ENCODE data around the gene SPC25. TPM values are rescaled to one million over a fixed set of nuclear protein-coding genes. Genes with fewer than 3 reads are reported as not detected.
"Not testable (repeated sequence)": the region's sequence is repeated elsewhere in the genome, so short reads cannot be mapped to it uniquely, and the experiment has no call there.

SPC25 gene
- total and polyA plus RNA-seq, 9 donors: 0.34 to 2.4 (median 0.84) TPM

- TF ChIP-seq CTCF (IDR thresholded peaks at IDR 0.05): no peak
- no peak for TF ChIP-seq EP300 (IDR thresholded peaks at IDR 0.05)
- TF ChIP-seq POLR2A (IDR thresholded peaks at IDR 0.05): no peak
- WGBS, 3 donors: 86 to 94% (median 91%) methylated on average over 2 of the region's 2 CpGs
- Histone ChIP-seq H3K4me1 (ENCODE audit: insufficient read depth) (no peaks in the 10 kb centered on the region), H3K27me3 (no peaks in the 10 kb centered on the region), H3K36me3 (no peaks in the 10 kb centered on the region), H3K27ac (no peak overlapping the region), H3K4me3 (no peak overlapping the region), H3K9me3 (no peaks in the 10 kb centered on the region)
- DNase-seq: no peak
- intact Hi-C loops (cut with DNase I): no loop called here
These were observed 44.6 kb upstream of the SPC25 start for GRCh38 chr2:168934826-168935225.

GRCh38 chr2:168932174-168932573, 41.9 kb upstream of the SPC25 start:
- intact Hi-C loops (cut with DNase I); H3K4me1 ChIP-seq (ENCODE audit: insufficient read depth); H3K4me3 ChIP-seq; H3K36me3 ChIP-seq; H3K27ac ChIP-seq; H3K27me3 ChIP-seq; DNase-seq; H3K9me3 ChIP-seq: not testable (repeated sequence)
- 91 to 96% (median 93%) methylated on average over 4 of the region's 4 CpGs for WGBS, 3 donors

- WGBS, 3 donors: 33 to 42% (median 33%) methylated on average over 1 of the region's 1 CpG
These were observed 40.0 kb upstream of the SPC25 start for GRCh38 chr2:168930242-168930641.

GRCh38 chr2:168929031-168929430, 38.8 kb upstream of the SPC25 start:
- H3K27me3 ChIP-seq: no peaks in the 10 kb centered on the region
- no peak for TF ChIP-seq CTCF (IDR thresholded peaks at IDR 0.05)
- TF ChIP-seq EP300 (IDR thresholded peaks at IDR 0.05): no peak
- TF ChIP-seq POLR2A (IDR thresholded peaks at IDR 0.05): no peak
- intact Hi-C loops (cut with DNase I): no loop called here
- H3K27ac ChIP-seq: no peak overlapping the region
- H3K9me3 ChIP-seq: no peaks in the 10 kb centered on the region
- no peaks in the 10 kb centered on the region for H3K4me1 ChIP-seq (ENCODE audit: insufficient read depth)
- H3K36me3 ChIP-seq: no peaks in the 10 kb centered on the region
- WGBS, 3 donors: 52 to 68% (median 64%) methylated on average over 3 of the region's 3 CpGs
- no peak overlapping the region for H3K4me3 ChIP-seq
- DNase-seq: no peak

More at GRCh38 chr2:168930242-168930641, 40.0 kb upstream of the SPC25 start:
- H3K4me1 ChIP-seq (ENCODE audit: insufficient read depth): no peaks in the 10 kb centered on the region
- no peaks in the 10 kb centered on the region for H3K36me3 ChIP-seq
- intact Hi-C loops (cut with DNase I): no loop called here
- DNase-seq: no peak
- no peak overlapping the region for H3K4me3 ChIP-seq
- no peak overlapping the region for H3K27ac ChIP-seq
- no peaks in the 10 kb centered on the region for H3K27me3 ChIP-seq
- H3K9me3 ChIP-seq: no peaks in the 10 kb centered on the region
- TF ChIP-seq EP300 (IDR thresholded peaks at IDR 0.05) (no peak), POLR2A (IDR thresholded peaks at IDR 0.05) (no peak), CTCF (IDR thresholded peaks at IDR 0.05) (no peak)

- H3K4me3 ChIP-seq: no peak overlapping the region
- H3K4me1 ChIP-seq (ENCODE audit: insufficient read depth): no peaks in the 10 kb centered on the region
- 89 to 93% (median 92%) methylated on average over 3 of the region's 3 CpGs for WGBS, 3 donors
- TF ChIP-seq EP300 (IDR thresholded peaks at IDR 0.05) (no peak), POLR2A (IDR thresholded peaks at IDR 0.05) (no peak), CTCF (IDR thresholded peaks at IDR 0.05) (no peak)
- no peaks in the 10 kb centered on the region for H3K9me3 ChIP-seq
- DNase-seq: no peak
- no peak overlapping the region for H3K27ac ChIP-seq
- no peaks in the 10 kb centered on the region for H3K27me3 ChIP-seq
- H3K36me3 ChIP-seq: no peaks in the 10 kb centered on the region
- intact Hi-C loops (cut with DNase I): no loop called here
These were observed 38.0 kb upstream of the SPC25 start for GRCh38 chr2:168928113-168928831.

All from ovary (tissue), 9 donors.